Heart left ventricle (tissue), 16 donors: ENCODE measurements around the gene CARS2. TPM values are rescaled to one million over a fixed set of nuclear protein-coding genes. Genes with fewer than 3 reads are reported as not detected.

Experiments
- ATAC-seq, 4 donors: fragments of 200-7000 bp; cut with Tn5 transposase; one replicate each; pipeline ENCODE4 v1.9.1; 2020 to 2022; ENCODE audit warnings: moderate library complexity in 4 of 4, mild to moderate bottlenecking in 3 of 4, moderate number of reproducible peaks in 1 of 4
- DNase-seq, 5 donors: peaks; one replicate each; pipeline ENCODE4 v3.0.0-alpha.2; 2020
- H3K27ac ChIP-seq, 12 donors: fragments of 200-600 bp; sonication (generic) in 4 of 12; one replicate each; pipeline versions ENCODE4 v1.5.0 to v1.8.0; 2016 to 2022; ENCODE audit warnings: mild to moderate bottlenecking in 2 of 12
- H3K27me3 ChIP-seq, 9 donors: fragments of 200-600 bp; sonication (generic) in 2 of 9; one replicate each; pipeline versions ENCODE4 v1.5.1 to v1.8.0; 2016 to 2022; ENCODE audit warnings: mild to moderate bottlenecking in 3 of 9
- H3K36me3 ChIP-seq, 9 donors: fragments of 200-600 bp; sonication (generic) in 2 of 9; one replicate each; pipeline versions ENCODE4 v1.5.0 to v1.8.0; 2018 to 2022; ENCODE audit warnings: mild to moderate bottlenecking in 2 of 9
- H3K4me1 ChIP-seq, 12 donors: fragments of 200-600 bp; sonication (generic) in 4 of 12; one replicate each; pipeline versions ENCODE4 v1.5.0 to v1.8.0; 2016 to 2022; ENCODE audit warnings: mild to moderate bottlenecking in 3 of 12
- H3K4me3 ChIP-seq, 12 donors: fragments of 200-600 bp; sonication (generic) in 4 of 12; one replicate each; pipeline versions ENCODE4 v1.5.0 to v1.8.0; 2017 to 2022; ENCODE audit warnings: mild to moderate bottlenecking in 9 of 12, moderate library complexity in 4 of 12
- H3K9me3 ChIP-seq, 12 donors: fragments of 200-600 bp; sonication (generic) in 4 of 12; one replicate each; pipeline versions ENCODE4 v1.5.0 to v1.8.0; 2016 to 2022; ENCODE audit warnings: mild to moderate bottlenecking in 1 of 12
- CTCF ChIP-seq, 12 donors: fragments of 200-600 bp; sonication (generic) in 4 of 12; IDR thresholded peaks; one replicate each; pipeline versions ENCODE4 v1.5.0 to v1.8.0; 2018 to 2022; ENCODE audit warnings: antibody characterized with exemption in 12 of 12, mild to moderate bottlenecking in 5 of 12
- POLR2A ChIP-seq, 2 donors: fragments of 450-650 bp; IDR thresholded peaks; one replicate each; pipeline ENCODE4 v1.6.1; 2017; ENCODE audit warnings: antibody characterized with exemption in 2 of 2, mild to moderate bottlenecking in 2 of 2, moderate library complexity in 2 of 2
- WGBS, 4 donors: extraction: QIAGEN DNeasy Blood & Tissue Kit in 2 of 4; methylation state at CpG; one replicate each; pipeline versions ENCODE4 v1.1.5 to v1.1.7; 2013 to 2018; 5-methylcytosine and 5-hydroxymethylcytosine counted together
- intact Hi-C, 10 donors: fragments of 100-400 bp; cut with DNase I; formaldehyde crosslinking; loops; one replicate each; pipeline versions ENCODE4 v1.11.1 to v1.14.2; 2022
- polyA plus RNA-seq, 2 donors: library from polyadenylated mRNA; stranded (reverse); fragments of 200-250 nt; gene quantifications; one replicate each; pipeline ENCODE4 v1.2.3, GENCODE V29; 2013
- total RNA-seq, 9 donors: library from RNA; depleted of rRNA in 2 of 9; stranded (reverse); fragments of >200 nt in 2 of 9; fragmentation: NEBNext Ultra II Directional in 3 of 9; extraction: Animal tissue kit (Norgen Biotek cat#: 25700) in 3 of 9; gene quantifications; one replicate each; pipeline versions ENCODE4 v1.1.0 to v1.2.4, GENCODE V29; 2016 to 2023
- donor health status: ischemic (EF 13 %, LVEDD 7.1; RV severe dilation, severe dysfunction).
- donor health status: healthy with polysubstance abuse.
- donor health status: DM: no; HTN: yes; CAD: no.
- donor health status: DM: no; HTN: no; CAD: no.
- donor health status: ischemic (EF 25% LVEDD 6.9; RV normal size, moderate dysfunction).
- donor health status: ischemic (EF 25% LVEDD 5.7; RV mildly dilated, moderate dysfunction).
- donor health status: healthy.
- donor health status: DM: yes; HTN: yes; CAD: no.
- donor health status: ischemic (EF 35%, LVEDD 5.7; RV mildly dilated, moderate dysfunction).
- donor health status: nonischemic (EF 11% LVEDD 7.7; RV severe dilation, severe dysfunction).
- donor health status: DM: yes; HTN: yes; CAD: no.
- donor health status: PGD.
- donor health status: ischemic (EF 29% LVEDD 5.4; RV normal size, mild dysfunction).
- donor health status: nonischemic (EF 23%, LVEDD 6.1; RV moderate dilation, normal function).

CARS2 gene
- total and polyA plus RNA-seq, 11 donors: 35.4 to 78.5 (median 44.3) TPM

GRCh38 chr13:110651726-110652230 is 54.1 kb downstream of the CARS2 start:
- H3K4me1 ChIP-seq: no peaks in the 10 kb centered on the region
- ATAC-seq (no peak), DNase-seq (no peak)
- no peaks in the 10 kb centered on the region for H3K9me3 ChIP-seq
- TF ChIP-seq CTCF (IDR thresholded peaks at IDR 0.05) (no peak), POLR2A (IDR thresholded peaks at IDR 0.05) (no peak)
- WGBS, 4 donors: 93 to 97% (median 94%) methylated on average over 11 to 16 of the region's 16 CpGs
- H3K36me3 ChIP-seq: peaks cover 0 to 52% (median 27%) of the 10 kb centered on the region in 9 donors
- H3K27ac ChIP-seq: no peak overlapping the region
- no peaks in the 10 kb centered on the region for H3K27me3 ChIP-seq
- intact Hi-C loops: no loop called here
- no peak overlapping the region for H3K4me3 ChIP-seq

GRCh38 chr13:110651271-110651670 is 54.6 kb downstream of the CARS2 start:
- H3K4me1 ChIP-seq: no peaks in the 10 kb centered on the region
- intact Hi-C loops: no loop called here
- H3K4me3 ChIP-seq: no peak overlapping the region
- TF ChIP-seq CTCF (IDR thresholded peaks at IDR 0.05): no peak
- TF ChIP-seq POLR2A (IDR thresholded peaks at IDR 0.05): no peak
- no peaks in the 10 kb centered on the region for H3K9me3 ChIP-seq
- H3K36me3 ChIP-seq: peaks cover 0 to 57% (median 27%) of the 10 kb centered on the region in 9 donors
- no peak overlapping the region for H3K27ac ChIP-seq
- DNase-seq: no peak
- 89 to 94% (median 91%) methylated on average over 14 of the region's 14 CpGs for WGBS, 4 donors
- ATAC-seq: no peak
- H3K27me3 ChIP-seq: no peaks in the 10 kb centered on the region

GRCh38 chr13:110650436-110650835 is 55.5 kb downstream of the CARS2 start:
- Histone ChIP-seq H3K4me1 (peaks cover 0 to 2% (median 0%) of the 10 kb centered on the region in 12 donors), H3K36me3 (peaks cover 0 to 62% (median 23%) of the 10 kb centered on the region in 9 donors), H3K27me3 (no peaks in the 10 kb centered on the region), H3K9me3 (no peaks in the 10 kb centered on the region), H3K27ac (no peak overlapping the region), H3K4me3 (no peak overlapping the region)
- 93 to 94% (median 94%) methylated on average over 5 to 14 of the region's 14 CpGs for WGBS, 4 donors
- DNase-seq (no peak), ATAC-seq (no peak)
- TF ChIP-seq POLR2A (IDR thresholded peaks at IDR 0.05): no peak
- intact Hi-C loops: no loop called here

GRCh38 chr13:110649551-110649950 is 56.4 kb downstream of the CARS2 start:
- ATAC-seq: no peak
- H3K4me1 ChIP-seq: peaks cover 0 to 10% (median under 1%) of the 10 kb centered on the region in 12 donors

More at GRCh38 chr13:110649551-110649950, 56.4 kb downstream of the CARS2 start:
- TF ChIP-seq CTCF (IDR thresholded peaks at IDR 0.05) (no peak), POLR2A (IDR thresholded peaks at IDR 0.05) (no peak)
- Histone ChIP-seq H3K4me3 (no peak overlapping the region), H3K27me3 (no peaks in the 10 kb centered on the region), H3K36me3 (peaks cover 0 to 60% (median 17%) of the 10 kb centered on the region in 9 donors), H3K9me3 (no peaks in the 10 kb centered on the region), H3K27ac (no peak overlapping the region)
- WGBS, 4 donors: 86 to 89% (median 86%) methylated on average over 7 of the region's 7 CpGs
- intact Hi-C loops: no loop called here
- DNase-seq: no peak
